HL-60 (cell line): ENCODE measurements around the gene MEOX1.

Source experiments
- GABPA ChIP-seq: IDR thresholded peaks from 2 replicates; pipeline ENCODE4 v1.6.1; 2012; ENCODE audit warnings: low read depth
- POLR2AphosphoS5 ChIP-seq: IDR thresholded peaks from 2 replicates; pipeline ENCODE4 v1.6.1; 2012; ENCODE audit warnings: low read depth
- TF ChIP-seq, protein P1 (sequence below): IDR thresholded peaks from one replicate; pipeline ENCODE4 v1.5.1; 2011; ENCODE audit warnings: low read length, control low read depth, inconsistent platforms; ENCODE audit not compliant: insufficient read depth
- TF ChIP-seq, protein P2 (sequence below): IDR thresholded peaks from 2 replicates; pipeline ENCODE4 v1.6.1; 2012; ENCODE audit warnings: low read depth; ENCODE audit not compliant: insufficient replicate concordance

DNA sequence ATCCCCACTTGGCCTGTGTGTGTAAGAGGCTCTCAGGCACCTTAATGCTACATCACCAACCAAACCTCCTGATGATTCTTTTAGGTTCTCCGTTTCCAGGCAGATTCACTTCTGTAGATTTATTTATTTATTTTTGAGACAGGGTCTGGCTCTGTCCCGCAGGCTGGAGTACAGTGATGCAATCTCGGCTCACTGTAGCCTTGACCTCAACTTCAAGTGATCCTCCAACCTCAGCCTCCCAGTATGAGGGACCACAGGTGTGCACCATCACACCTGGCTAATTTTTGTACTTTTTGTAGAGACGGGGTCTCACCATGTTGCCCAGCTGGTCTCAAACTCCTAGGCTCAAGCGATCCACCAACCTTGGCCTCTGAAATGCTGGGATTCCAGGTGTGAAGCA is 12.7 kb upstream of the MEOX1 start:
- TF ChIP-seq, protein P1, sequence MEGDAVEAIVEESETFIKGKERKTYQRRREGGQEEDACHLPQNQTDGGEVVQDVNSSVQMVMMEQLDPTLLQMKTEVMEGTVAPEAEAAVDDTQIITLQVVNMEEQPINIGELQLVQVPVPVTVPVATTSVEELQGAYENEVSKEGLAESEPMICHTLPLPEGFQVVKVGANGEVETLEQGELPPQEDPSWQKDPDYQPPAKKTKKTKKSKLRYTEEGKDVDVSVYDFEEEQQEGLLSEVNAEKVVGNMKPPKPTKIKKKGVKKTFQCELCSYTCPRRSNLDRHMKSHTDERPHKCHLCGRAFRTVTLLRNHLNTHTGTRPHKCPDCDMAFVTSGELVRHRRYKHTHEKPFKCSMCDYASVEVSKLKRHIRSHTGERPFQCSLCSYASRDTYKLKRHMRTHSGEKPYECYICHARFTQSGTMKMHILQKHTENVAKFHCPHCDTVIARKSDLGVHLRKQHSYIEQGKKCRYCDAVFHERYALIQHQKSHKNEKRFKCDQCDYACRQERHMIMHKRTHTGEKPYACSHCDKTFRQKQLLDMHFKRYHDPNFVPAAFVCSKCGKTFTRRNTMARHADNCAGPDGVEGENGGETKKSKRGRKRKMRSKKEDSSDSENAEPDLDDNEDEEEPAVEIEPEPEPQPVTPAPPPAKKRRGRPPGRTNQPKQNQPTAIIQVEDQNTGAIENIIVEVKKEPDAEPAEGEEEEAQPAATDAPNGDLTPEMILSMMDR: no peak
- TF ChIP-seq POLR2AphosphoS5: no peak
- TF ChIP-seq, protein P2, sequence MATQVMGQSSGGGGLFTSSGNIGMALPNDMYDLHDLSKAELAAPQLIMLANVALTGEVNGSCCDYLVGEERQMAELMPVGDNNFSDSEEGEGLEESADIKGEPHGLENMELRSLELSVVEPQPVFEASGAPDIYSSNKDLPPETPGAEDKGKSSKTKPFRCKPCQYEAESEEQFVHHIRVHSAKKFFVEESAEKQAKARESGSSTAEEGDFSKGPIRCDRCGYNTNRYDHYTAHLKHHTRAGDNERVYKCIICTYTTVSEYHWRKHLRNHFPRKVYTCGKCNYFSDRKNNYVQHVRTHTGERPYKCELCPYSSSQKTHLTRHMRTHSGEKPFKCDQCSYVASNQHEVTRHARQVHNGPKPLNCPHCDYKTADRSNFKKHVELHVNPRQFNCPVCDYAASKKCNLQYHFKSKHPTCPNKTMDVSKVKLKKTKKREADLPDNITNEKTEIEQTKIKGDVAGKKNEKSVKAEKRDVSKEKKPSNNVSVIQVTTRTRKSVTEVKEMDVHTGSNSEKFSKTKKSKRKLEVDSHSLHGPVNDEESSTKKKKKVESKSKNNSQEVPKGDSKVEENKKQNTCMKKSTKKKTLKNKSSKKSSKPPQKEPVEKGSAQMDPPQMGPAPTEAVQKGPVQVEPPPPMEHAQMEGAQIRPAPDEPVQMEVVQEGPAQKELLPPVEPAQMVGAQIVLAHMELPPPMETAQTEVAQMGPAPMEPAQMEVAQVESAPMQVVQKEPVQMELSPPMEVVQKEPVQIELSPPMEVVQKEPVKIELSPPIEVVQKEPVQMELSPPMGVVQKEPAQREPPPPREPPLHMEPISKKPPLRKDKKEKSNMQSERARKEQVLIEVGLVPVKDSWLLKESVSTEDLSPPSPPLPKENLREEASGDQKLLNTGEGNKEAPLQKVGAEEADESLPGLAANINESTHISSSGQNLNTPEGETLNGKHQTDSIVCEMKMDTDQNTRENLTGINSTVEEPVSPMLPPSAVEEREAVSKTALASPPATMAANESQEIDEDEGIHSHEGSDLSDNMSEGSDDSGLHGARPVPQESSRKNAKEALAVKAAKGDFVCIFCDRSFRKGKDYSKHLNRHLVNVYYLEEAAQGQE: no peak
- no peak for TF ChIP-seq GABPA
